ENCODE measurements around the gene KCNQ1.

KCNQ1 gene

DNA sequence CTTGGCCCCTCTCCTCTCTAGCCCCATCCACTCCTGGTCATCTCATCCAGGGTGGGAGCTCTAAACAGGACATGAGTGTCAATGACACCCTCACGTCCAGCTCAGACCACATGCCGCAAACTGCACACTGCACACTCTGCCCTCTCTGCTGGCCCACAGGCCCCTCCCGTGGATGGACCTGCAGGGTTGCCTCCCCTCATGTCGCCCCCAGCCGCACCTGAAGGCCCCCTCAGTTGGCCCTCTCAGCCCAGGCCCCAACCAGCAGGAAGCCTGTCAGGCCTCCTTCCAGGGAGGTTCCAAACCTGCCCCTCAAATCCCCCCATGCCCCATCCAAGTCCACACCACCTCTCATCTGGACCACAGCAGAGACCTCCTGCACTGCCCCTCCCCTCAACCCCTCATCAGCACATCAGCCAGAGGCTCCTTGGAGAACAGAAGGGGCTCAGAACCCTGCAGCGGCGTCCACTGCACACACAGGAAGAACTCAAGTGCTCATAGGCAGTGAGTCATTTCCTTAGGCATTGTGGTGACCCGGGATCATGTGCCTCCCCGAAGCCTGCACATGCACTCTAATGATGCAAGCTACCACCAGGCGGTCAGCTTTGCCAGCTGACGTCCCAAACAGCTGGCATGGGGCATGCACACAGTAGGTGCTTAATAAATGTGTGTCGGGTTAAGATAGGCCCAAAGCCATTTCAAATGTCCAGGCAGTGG, 453.7 kb downstream of the KCNQ1 start:
- in situ Hi-C loops (cut with MboI; ENCODE audit: low sequenced_read_pairs), result no loop called here

All from hTERT RPE-1 (cell line).